GM19099 (cell line): Measurements from ENCODE around the gene MAPRE3.

Experiments used
- POLR2A ChIP-seq: IDR thresholded peaks from 3 replicates; pipeline ENCODE4 v1.6.1; 2011; ENCODE audit warnings: low read depth; ENCODE audit not compliant: insufficient read length; ENCODE audit errors: extremely low read depth

Gene MAPRE3

GRCh38 chr2:26991717-26992116 is 21.3 kb downstream of the MAPRE3 start:
- TF ChIP-seq POLR2A, result no peak

- TF ChIP-seq POLR2A, result no peak
These were observed 23.3 kb downstream of the MAPRE3 start for GRCh38 chr2:26993768-26994167.

GRCh38 chr2:26994983-26995382 is 24.5 kb downstream of the MAPRE3 start:
- TF ChIP-seq POLR2A, result no peak

GRCh38 chr2:26997394-26997793 is 27.0 kb downstream of the MAPRE3 start:
- no peak for TF ChIP-seq POLR2A

- no peak for TF ChIP-seq POLR2A
These were observed 27.9 kb downstream of the MAPRE3 start for GRCh38 chr2:26998323-26998722.

- no peak for TF ChIP-seq POLR2A
These were observed 29.8 kb downstream of the MAPRE3 start for GRCh38 chr2:27000228-27000627.

GRCh38 chr2:27000995-27001394 is 30.6 kb downstream of the MAPRE3 start:
- TF ChIP-seq POLR2A, result no peak

- TF ChIP-seq POLR2A, result no peak
These were observed 31.5 kb downstream of the MAPRE3 start for GRCh38 chr2:27001950-27002349.

- TF ChIP-seq POLR2A, result no peak
These were observed 32.6 kb downstream of the MAPRE3 start for GRCh38 chr2:27003007-27003406.

- no peak for TF ChIP-seq POLR2A
These were observed 33.4 kb downstream of the MAPRE3 start for GRCh38 chr2:27003857-27004256.

GRCh38 chr2:27006602-27007415 is 36.4 kb downstream of the MAPRE3 start:
- no peak for TF ChIP-seq POLR2A

- TF ChIP-seq POLR2A, result no peak
These were observed 37.3 kb downstream of the MAPRE3 start for GRCh38 chr2:27007416-27008374.

- no peak for TF ChIP-seq POLR2A
These were observed 38.2 kb downstream of the MAPRE3 start for GRCh38 chr2:27008678-27009077.

- no peak for TF ChIP-seq POLR2A
These were observed 38.6 kb downstream of the MAPRE3 start for GRCh38 chr2:27009083-27009482.

- no peak for TF ChIP-seq POLR2A
These were observed 39.3 kb downstream of the MAPRE3 start for GRCh38 chr2:27009716-27010115.

- no peak for TF ChIP-seq POLR2A
These were observed 39.7 kb downstream of the MAPRE3 start for GRCh38 chr2:27010139-27010538.

- TF ChIP-seq POLR2A, result no peak
These were observed 43.3 kb downstream of the MAPRE3 start for GRCh38 chr2:27013738-27014137.
